HG03558 (cell line): Measurements from ENCODE around the gene TRPV2.

Experiments used
- ATAC-seq: cut with Tn5 transposase; IDR thresholded peaks from one replicate; pipeline ENCODE4 v1.9.1; 2021; ENCODE audit warnings: moderate number of reproducible peaks; ENCODE audit not compliant: unreplicated experiment; ENCODE audit errors: extremely low read depth

TRPV2 gene

DNA sequence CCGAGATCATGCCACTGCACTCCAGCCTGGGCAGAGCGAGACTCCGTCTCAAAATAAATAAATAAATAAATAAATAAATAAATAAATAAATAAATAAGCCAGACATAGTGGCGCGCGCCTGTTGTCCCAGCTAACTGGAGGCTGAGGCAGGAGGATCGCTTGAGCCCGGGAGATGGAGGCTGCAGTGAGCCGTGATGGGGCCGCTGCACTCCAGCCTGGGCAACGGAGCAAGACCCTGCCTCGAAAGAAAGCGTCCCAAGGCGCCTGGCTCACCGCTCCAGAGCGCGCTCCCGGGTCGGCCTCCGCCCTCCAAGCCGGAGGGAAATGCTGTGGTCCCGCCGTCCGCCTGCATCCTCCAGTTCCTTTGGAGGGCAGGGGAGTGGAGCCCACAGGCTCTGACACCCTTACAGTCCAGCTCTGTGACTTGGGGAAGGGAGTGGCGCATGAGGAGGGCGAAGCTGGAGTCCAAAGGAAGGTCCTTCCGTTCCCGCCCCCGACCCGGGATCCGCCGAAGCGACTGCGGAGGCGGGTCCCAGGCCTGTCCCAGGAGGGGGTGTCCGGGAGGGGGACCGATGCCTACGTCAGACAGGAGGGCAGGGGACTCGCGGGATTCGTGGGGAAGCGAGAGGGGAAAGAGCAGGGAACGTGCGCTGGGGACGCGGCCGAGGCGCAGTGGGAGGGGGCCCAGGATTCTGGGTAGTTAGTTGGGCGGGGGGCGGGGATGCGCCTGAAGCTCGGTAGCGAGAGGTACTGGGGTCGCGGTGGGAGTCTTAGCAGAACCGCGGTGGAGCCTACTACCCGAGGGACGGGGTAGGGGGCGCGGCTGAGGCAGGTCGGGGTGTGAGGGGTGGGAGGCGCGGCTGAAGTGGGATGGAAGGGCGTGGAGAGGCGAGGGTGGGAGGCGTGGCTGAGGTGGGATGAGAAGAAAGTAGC is 8.4 kb upstream of the TRPV2 start:
- no peak for ATAC-seq

DNA sequence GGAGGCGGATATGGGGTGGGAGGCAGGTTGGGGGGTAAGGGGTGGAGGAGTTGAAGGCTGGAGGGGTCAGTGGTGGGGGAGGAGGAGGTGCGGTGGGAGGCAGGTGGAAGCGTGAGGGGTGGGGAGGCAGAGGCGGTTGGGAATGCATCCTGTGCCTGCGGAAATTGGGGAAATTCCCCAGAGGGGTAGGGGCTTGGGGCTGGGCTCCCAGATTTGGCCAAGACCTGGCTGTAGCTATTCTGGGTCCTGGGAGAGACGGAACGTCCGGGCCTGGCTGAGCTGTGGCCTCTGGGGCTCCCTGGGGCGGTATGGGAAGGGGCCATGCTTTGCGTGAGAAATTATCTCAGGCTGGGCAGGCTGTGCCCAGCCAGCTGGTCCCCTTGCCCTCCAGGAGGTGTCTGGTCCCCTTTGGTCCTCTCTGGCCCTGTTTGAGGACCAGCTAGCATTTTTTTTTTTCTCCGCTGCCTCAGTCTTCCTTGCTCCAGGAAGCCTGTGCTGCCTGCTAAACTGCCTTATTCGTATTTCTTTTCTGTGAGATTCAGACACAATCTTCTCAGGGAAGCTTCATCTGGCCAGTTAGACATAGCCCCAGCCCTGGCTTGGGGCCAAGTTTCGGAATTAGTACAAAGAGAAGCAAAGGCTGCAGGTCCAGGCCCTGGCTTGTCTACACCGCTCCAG is 7.3 kb upstream of the TRPV2 start:
- ATAC-seq, result peak; percentile 73

DNA sequence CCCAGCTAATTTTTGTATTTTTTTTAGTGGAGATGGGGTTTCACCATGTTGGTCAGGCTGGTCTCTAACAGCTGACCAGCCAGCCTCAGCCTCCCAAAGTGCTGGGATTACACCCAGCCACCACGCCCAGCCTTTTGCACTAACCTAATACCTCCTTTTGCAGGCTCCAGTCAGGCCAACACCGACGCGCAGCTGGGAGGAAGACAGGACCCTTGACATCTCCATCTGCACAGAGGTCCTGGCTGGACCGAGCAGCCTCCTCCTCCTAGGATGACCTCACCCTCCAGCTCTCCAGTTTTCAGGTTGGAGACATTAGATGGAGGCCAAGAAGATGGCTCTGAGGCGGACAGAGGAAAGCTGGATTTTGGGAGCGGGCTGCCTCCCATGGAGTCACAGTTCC is 2.0 kb downstream of the TRPV2 start:
- ATAC-seq, result no peak

DNA sequence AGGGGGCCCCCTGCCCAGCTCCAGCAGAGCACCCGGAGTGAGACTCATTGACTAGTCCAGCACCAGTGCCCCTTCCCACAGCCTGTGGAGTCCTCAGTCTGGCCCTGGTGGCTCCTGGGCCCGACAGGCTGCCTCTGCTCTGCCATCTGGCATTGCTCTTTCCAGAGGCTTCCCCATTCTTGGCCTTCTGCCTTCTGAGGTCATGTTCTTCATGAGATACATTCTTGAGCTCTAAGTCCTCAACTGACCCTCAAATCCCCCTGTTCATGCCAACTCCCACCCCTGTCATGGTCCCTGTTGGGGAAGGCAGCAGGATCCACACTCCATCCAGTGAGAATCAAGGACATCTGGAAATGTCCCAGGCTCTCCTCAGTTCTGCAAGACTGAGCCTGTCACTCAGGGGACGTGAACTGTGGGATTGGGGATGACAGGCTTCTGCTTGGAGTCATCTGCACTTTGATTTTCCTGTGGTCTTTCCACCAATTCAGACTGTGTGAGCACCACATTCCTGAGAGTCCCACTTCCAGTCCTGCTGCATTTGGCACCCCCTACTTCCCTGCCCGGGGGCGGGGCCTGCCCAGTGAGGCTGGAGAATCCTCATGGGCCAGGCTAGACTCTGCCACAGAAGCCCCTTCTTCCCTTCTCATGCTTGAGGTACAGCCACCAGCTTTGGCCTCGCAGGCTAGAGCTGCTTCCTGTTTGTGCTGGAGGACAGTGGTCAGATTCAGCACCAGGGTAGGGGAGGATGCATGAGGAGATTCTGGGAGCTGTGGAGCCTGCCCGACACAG is 2.7 kb downstream of the TRPV2 start:
- no peak for ATAC-seq

DNA sequence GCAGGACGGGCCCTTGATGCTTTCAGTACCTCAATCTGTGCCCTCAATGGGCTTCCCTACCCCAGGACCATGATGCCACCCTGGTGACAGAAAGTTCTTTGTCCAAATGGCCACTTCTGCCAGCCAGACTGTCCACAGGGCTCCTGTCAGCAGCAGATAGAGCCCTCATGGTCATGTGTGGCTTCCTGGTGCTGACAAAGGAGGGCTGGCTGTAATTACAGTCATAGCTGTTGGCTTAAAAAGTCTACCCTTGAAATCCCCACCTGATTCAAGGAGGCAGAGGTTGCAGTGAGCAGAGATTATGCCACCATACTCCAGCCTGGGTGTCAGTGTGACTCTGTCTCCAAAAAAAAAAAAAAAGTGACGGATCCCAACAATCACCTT is 3.3 kb downstream of the TRPV2 start:
- ATAC-seq, result no peak

DNA sequence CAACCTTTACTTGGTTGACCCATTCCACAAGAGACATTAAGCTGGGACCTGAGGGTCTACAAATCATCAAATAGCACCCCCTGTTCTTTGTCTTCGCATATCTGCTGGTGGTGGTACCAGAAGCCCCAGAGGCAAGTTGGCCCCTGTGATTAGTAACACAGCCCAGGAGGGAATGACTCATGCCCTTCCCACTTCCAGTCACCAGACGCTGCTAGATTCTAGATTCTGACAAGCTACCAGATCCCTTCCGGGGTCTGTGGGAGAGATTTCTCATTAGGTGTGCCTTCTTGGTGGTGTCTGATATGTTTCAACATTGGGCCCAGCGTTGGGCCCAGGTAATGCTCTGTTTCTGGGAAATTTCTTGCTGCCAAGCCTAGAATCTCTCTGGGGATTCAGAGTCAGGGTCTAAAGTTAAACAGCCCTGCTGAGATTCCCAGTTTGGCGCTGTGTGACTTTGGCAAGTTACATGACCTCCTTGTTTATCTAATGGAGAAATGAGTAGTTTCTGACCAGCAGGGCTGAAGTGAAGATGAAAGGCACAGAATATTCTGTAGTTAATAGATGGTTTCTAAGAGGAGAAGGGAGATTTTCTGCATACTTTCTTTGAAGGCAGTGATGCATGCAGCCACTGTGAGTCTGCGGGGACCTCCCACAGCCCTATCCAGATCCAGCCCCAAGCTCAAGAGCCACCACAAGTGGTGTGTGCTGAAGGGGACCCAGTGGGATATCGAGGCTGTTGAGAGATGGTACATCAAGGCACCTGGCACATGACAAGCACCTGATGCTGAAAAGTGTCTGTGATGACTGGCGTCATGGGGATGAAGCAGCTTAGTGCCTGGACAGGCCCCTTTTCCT is 3.9 kb downstream of the TRPV2 start:
- ATAC-seq, result peak; percentile 34

DNA sequence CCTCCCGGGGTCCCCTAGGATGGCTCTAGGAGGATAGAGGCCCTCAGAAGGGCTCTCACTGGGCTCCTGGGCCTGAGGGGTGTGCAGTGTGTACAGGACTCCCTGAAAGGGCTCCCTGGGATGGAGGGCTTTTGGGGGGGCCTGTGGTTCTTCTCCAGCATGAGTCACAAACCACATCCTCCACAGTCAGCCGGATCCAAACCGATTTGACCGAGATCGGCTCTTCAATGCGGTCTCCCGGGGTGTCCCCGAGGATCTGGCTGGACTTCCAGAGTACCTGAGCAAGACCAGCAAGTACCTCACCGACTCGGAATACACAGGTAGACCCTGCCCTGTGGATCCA is 4.5 kb downstream of the TRPV2 start:
- no peak for ATAC-seq

DNA sequence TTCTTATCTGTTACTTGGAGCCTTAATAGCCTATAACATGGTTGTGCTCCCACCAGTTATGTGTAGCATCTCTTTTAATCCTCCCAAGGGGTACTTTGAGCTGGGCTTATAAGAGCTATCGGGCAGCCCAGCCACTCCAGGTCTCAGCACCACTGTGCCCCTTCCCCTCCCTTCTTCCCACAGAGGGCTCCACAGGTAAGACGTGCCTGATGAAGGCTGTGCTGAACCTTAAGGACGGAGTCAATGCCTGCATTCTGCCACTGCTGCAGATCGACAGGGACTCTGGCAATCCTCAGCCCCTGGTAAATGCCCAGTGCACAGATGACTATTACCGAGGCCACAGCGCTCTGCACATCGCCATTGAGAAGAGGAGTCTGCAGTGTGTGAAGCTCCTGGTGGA is 7.0 kb downstream of the TRPV2 start:
- ATAC-seq, result no peak

DNA sequence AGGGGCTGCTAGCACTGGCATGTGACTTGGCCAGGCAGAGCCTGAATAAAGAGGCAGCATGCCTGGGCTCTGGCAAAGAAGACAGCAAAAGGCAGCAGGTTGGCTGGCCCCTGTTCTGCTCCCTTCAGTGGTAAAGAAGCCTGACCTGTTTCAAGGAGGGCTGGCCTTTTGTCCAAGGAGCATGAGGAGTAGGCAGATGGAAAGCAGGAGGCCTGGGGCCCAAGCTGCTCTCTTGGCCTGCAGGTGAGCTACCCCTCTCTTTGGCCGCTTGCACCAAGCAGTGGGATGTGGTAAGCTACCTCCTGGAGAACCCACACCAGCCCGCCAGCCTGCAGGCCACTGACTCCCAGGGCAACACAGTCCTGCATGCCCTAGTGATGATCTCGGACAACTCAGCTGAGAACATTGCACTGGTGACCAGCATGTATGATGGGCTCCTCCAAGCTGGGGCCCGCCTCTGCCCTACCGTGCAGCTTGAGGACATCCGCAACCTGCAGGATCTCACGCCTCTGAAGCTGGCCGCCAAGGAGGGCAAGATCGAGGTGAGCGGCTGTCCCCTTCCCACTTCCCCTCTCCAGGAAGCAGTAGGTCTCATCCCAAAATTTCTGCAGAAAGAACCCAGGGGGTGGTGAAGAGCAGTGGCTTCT is 8.0 kb downstream of the TRPV2 start:
- ATAC-seq, result no peak

DNA sequence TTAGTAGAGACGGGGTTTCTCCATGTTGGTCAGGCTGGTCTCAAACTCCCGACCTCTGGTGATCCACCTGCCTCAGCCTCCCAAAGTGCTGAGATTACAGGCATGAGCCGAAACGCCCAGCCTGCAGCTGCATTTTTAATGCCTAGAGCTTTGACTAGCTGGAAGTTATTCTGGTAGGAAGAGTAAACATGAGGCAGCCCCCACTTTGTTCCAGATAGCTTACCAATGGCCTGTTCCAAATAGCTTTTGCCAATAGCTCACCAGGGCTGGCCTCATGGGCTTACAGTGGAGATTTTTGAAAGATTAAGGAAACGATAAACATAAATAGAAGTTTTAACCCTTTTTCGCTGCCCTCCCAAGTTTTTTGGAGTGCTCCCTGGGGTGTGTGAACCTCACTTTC is 9.8 kb downstream of the TRPV2 start:
- no peak for ATAC-seq

DNA sequence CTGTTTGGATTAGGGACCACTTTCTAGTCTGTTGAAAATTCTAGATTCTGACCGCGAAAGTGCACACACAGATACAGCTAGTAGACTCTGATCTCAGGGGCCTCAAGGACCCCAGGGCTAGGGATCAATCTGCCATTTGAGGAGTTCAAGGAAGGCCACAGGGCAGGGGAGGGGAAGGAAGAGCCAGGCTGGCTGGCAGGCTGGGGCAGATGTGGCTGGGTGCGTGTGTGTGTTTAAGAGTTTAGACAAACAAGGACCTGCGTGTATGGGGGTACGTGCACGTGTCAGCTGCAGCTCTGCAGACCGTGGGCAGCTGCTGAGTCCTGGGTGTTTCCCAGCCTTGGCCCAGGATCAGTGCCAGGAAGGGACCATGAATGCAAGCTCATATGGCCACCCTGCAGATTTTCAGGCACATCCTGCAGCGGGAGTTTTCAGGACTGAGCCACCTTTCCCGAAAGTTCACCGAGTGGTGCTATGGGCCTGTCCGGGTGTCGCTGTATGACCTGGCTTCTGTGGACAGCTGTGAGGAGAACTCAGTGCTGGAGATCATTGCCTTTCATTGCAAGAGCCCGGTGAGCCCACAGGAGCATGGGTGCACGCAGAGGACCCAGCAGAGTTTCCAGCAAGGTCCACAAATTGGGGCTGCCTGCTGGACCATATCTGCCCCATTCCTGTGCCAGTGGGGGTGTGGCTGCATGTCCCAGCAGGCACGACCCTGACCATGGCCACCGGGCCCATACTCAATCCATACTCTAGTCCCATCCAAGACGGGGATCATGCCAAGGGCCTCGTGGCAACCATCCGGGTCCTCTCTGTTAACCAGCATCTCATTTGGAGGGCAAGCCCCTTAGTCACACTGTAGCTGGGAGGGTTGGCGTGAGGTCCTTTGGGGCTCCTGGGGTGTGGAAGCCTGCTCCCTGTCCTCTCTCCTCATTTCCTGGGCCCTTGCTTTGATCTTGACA is 10.6 kb downstream of the TRPV2 start:
- no peak for ATAC-seq

DNA sequence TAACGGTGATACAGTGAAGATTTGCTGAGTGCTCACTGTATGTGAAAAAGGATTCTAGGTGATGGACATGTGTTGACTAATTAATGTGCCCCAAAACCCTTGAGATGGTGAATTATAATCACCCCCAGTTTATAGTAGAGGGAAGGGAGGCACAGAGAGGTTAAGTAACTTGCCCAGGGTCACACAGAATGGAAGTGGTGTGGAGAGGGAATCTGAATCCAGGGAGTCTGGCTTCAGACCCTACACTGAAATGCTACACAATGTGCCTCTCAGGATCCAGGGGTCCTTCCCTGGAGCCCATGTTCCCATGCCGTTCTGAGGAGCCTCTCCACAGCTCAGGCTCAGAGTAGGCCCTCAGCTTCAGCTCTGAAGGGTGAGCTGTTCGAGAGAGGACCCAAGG is 11.6 kb downstream of the TRPV2 start:
- ATAC-seq, result no peak

DNA sequence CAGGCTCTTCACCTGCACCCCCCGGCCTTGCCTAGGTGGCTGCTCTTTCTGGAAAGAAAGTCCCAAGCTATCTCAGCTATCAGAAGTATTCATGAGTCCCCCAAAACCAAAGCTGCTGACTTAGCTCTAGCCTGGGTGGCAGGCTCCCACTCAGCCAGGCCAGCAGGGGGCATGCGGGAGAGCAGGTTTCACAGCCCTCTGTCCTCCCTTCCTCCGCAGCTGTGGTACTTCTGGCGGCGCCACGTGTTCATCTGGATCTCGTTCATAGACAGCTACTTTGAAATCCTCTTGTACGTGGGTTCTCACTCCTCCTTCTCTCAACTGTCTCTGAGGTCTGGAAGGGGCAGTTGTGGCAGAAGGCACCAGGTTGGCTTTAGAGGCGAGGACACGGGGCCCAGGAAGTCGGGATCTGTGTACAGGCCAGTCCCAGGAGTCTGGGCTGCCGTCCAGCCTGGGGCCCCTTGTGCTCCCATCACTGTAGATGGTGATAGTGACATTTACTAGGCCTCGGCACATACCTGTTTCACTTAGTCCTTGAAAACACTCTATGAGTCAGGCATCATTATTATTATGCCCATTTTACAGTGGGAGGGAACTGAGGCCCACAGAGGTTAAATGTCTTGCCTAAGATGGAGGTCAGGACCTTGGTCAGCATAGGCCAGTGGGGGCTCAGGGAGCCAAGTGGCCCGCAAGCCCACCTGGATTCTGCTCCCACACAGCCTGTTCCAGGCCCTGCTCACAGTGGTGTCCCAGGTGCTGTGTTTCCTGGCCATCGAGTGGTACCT is 12.9 kb downstream of the TRPV2 start:
- no peak for ATAC-seq

DNA sequence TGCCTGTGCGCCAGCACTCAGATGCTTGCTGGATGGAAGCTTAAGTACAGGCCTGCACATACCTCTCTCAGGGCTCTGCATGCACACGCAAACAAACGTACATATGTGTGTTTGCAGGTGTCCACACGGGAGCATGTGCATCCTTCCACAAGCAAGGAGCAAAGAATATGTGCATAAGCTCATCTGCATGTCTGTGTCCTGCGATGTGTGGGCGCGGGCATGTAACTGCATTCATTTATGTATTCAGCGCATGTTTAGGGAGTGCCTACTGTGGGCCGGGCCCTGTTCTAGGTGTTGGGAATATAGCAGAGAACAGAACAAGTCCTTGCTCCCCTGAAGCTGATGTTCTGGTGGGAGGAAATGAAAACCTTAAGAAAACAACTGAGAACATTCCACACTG is 13.7 kb downstream of the TRPV2 start:
- ATAC-seq, result no peak

DNA sequence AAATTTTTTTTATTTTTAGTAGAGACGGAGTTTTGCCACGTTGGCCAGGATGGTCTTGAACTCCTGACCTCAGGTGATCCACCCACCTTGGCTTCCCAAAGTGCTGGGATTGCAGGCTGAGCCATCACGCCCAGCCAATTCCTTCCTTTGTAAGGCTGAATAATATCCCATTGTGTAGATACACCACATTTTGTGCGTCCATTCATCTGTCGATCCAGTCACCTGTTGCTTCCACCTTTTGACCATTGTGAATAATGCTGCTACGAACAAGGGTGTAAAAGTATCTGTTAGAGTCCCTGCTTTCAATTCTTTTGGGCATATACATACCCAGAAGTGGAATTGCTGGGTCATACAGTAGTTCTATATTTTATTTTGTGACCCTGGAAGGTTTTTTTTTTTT is 15.3 kb downstream of the TRPV2 start:
- no peak for ATAC-seq

DNA sequence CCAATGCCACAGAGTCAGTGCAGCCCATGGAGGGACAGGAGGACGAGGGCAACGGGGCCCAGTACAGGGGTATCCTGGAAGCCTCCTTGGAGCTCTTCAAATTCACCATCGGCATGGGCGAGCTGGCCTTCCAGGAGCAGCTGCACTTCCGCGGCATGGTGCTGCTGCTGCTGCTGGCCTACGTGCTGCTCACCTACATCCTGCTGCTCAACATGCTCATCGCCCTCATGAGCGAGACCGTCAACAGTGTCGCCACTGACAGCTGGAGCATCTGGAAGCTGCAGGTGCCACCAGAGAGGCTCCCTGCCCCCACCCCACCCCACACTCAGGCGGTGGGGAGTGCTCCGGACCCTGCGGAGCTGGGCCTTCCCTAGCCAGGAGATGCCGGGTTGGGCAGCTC is 16.6 kb downstream of the TRPV2 start:
- no peak for ATAC-seq

DNA sequence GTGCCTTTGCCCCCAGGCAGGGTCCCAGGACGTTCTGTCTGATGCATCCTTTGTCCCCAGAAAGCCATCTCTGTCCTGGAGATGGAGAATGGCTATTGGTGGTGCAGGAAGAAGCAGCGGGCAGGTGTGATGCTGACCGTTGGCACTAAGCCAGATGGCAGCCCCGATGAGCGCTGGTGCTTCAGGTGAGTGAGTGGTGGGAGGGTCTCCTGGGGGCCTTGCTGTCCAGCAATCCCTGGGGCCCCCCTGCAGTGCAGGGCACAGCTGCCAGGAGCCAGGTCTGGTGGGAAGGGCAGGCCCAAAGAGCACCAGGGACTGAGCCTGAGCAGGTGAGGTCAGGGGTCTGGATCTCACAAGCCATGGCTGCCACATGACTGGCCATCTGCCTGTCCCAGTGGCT is 18.1 kb downstream of the TRPV2 start:
- ATAC-seq, result no peak

DNA sequence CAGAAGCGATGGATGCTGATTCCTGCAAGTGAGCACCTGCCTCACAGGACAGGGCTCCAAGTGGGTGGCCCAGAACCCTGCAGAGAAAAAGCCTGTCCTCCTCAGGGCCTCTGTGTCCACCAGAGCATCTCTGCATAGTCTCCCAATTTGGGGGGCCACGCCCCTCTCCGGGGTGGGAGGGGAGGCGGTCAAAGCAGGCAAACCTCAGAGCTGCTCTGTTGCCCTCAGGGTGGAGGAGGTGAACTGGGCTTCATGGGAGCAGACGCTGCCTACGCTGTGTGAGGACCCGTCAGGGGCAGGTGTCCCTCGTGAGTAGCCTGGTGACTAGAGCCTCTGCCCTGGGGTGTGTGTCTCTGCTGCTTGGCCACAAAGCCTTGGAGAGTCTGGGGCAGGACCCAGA is 19.3 kb downstream of the TRPV2 start:
- ATAC-seq, result no peak
